ENCODE data around the gene CPXCR1. TPM values are rescaled to one million over a fixed set of nuclear protein-coding genes. Genes with fewer than 3 reads are reported as not detected.
"Not testable (repeated sequence)": the region's sequence is repeated elsewhere in the genome, so short reads cannot be mapped to it uniquely, and the experiment has no call there.

CPXCR1 gene
- total RNA-seq: not detected
- long read RNA-seq: 0 reads

DNA sequence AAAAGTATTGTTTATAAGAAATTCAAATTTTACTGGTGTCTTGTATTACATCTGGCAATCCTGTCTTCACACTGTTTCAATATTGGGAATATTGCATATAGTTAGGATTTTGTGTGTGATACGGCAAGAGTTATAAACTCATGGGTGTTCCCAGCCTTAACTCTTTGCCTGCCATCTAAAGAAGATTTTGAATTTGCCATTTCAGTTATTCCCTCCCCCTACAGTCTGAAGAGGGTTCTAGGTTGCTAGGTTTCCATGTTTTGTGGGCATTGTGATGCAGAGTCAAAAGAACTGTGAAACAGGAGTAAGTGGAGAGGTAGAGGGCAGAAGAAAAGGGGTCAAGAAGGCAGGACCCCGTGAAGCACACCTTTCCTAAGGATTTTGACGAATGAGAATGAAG, at the start of gene CPXCR1:
TSS of gene CPXCR1 (plus strand) at position 301 of the 400 bp plus-strand sequence. CDS start 6,190 bp downstream, outside the sequence.
- intact Hi-C loops (cut with DNase I): no loop called here
- DNase-seq (ENCODE audit: missing footprints) (no peak), ATAC-seq (no peak)

DNA sequence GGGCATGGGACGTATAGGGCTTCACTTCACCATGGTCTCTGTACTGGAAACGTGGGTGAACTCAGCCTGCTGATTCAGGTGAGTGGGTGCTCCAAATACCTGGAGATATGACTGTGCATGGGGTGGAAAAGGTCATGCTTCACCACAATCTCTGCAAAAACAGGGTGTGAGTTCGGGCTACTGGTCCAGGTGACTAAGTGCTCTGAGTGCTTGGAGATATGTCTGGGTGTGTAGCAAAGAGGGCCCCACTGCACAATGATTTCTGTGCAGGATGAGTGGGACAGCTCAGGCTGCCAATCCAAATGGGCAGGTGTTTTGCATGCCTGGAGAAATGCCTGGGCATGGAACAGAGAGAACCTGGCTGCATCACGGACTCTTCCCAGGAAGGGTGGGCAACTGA, 11.2 kb upstream of the CPXCR1 start:
- DNase-seq (ENCODE audit: missing footprints) (no peak), ATAC-seq (no peak)
- intact Hi-C loops (cut with DNase I): no loop called here

DNA sequence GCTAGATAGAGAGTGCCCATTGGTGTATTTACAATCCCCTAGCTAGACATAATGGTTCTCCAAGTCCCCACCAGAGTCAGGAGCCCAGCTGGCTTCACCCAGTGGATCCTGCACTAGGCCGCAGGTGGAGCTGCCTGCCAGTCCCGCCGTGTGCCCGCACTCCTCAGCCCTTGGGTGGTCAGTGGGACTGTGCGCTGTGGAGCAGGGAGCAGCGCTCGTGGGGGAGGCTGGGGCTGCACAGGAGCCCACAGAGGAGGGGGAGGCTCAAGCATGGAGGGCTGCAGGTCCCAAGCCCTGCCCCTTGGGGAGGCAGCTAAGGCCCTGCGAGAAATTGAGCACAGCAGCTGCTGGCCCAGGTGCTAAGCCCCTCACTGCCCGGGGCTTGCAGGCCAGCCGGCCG, 810 bp upstream of the CPXCR1 start:
- intact Hi-C loops (cut with DNase I); ATAC-seq: not testable (repeated sequence)
- peak; percentile 41 for DNase-seq (ENCODE audit: missing footprints)

GRCh38 chrX:88752339-88752738, 5.3 kb downstream of the CPXCR1 start:
- intact Hi-C loops (cut with DNase I); ATAC-seq; DNase-seq (ENCODE audit: missing footprints): not testable (repeated sequence)

DNA sequence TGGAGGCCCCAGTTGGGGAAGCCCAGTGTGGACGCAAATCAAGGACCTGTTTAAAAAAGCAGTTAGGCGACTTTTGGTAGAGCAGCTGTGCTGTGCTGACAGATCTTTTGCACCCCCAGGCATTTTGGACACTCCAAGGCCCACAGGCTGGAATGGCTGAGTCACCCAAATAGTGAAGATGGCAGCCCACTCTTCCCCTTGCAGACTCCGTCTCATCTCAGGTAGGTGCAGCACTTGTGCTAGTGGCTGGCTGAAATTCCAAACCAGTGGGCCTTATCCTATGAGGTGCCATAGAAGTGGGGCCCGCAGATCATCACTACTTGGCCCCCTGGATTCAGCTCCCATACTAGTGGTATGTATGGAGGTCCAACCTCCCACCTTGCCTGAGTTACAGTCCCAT, 42.8 kb downstream of the CPXCR1 start:
- ATAC-seq (no peak), DNase-seq (ENCODE audit: missing footprints) (no peak)
- intact Hi-C loops (cut with DNase I): no loop called here

All from Right ventricle myocardium inferior (tissue), 1 donor.